H1 (cell line): ENCODE measurements around the gene PXN. TPM values are rescaled to one million over a fixed set of nuclear protein-coding genes. Genes with fewer than 3 reads are reported as not detected.
A peak's percentile ranks its signal among the peaks of the same experiment; 100 is the strongest.
"Not testable (repeated sequence)": the region's sequence is repeated elsewhere in the genome, so short reads cannot be mapped to it uniquely, and the experiment has no call there.

Experiments used
- CTCF ChIA-PET: fragments of 300-600 bp; sonication (Branson Sonifier 250); formaldehyde crosslinking; loops from one replicate; lab custom pipeline; 2021; ENCODE audit not compliant: partially characterized antibody; lab: Charles Lee
- POLR2A ChIA-PET: fragments of 300-600 bp; sonication (Branson Sonifier 250); formaldehyde crosslinking; loops from one replicate; lab custom pipeline; 2021; ENCODE audit warnings: inconsistent platforms; ENCODE audit not compliant: partially characterized antibody; lab: Charles Lee
- DNase-seq, 2 experiments: peaks; one replicate each; pipeline versions ENCODE4 v3.0.0 to v3.0.0-alpha.2; 2010 to 2022; ENCODE audit warnings: low spot score in 2 of 2, low read depth in 1 of 2, mixed read lengths in 1 of 2
- FAIRE-seq: peaks from 2 replicates; lab custom pipeline; 2011; peaks lifted over from hg19 to GRCh38; lab: Jason Lieb, UNC
- H2AFZ ChIP-seq: 2 replicates; pipeline ENCODE4 v1.8.1; 2012; ENCODE audit warnings: low read length, inconsistent platforms
- H2AK5ac ChIP-seq: 2 replicates; pipeline ENCODE4 v1.6.1; 2013; ENCODE audit warnings: low read depth, low read length
- H2BK120ac ChIP-seq: replicated peaks from 2 replicates; pipeline ENCODE3; 2013; ENCODE audit warnings: low read depth, low read length, inconsistent platforms
- H2BK12ac ChIP-seq: 2 replicates; pipeline ENCODE4 v1.6.1; 2013; ENCODE audit warnings: low read depth, low read length
- H2BK15ac ChIP-seq: 2 replicates; pipeline ENCODE4 v1.6.1; 2013; ENCODE audit warnings: low read length
- H2BK20ac ChIP-seq: 2 replicates; pipeline ENCODE4 v1.6.1; 2013; ENCODE audit warnings: low read length
- H2BK5ac ChIP-seq: 2 replicates; pipeline ENCODE4 v1.6.1; 2013; ENCODE audit warnings: low read depth, low read length
- H3K14ac ChIP-seq: 2 replicates; pipeline ENCODE4 v1.6.1; 2013; ENCODE audit warnings: inconsistent platforms; ENCODE audit not compliant: insufficient read length
- H3K18ac ChIP-seq: 2 replicates; pipeline ENCODE4 v1.6.1; 2013; ENCODE audit warnings: low read length; ENCODE audit errors: extremely low read depth
- H3K23ac ChIP-seq: 2 replicates; pipeline ENCODE4 v1.6.1; 2013; ENCODE audit warnings: inconsistent platforms; ENCODE audit not compliant: insufficient read length
- H3K23me2 ChIP-seq: 2 replicates; pipeline ENCODE4 v1.6.1; 2013; ENCODE audit warnings: low read depth, low read length
- H3K27ac ChIP-seq: 2 replicates; pipeline ENCODE4 v1.6.1; 2011; ENCODE audit warnings: low read depth, low read length, inconsistent platforms
- H3K27me3 ChIP-seq, 4 experiments: replicated peaks in 1 of 4; 1 replicate in 1 of 4; 2 replicates in 3 of 4; pipeline versions ENCODE4 v1.6.1 to v1.8.1; 2011 to 2013; ENCODE audit warnings: low read length in 3 of 4, mild to moderate bottlenecking in 3 of 4, inconsistent platforms in 2 of 4, mixed read lengths in 2 of 4, moderate library complexity in 1 of 4; ENCODE audit not compliant: control insufficient read depth in 3 of 4, insufficient read depth in 3 of 4; ENCODE audit errors: extremely low read depth in 1 of 4
- H3K36me3 ChIP-seq, 4 experiments: 2 replicates each; pipeline versions ENCODE4 v1.6.1 to v1.8.1; 2011 to 2013; ENCODE audit warnings: mild to moderate bottlenecking in 4 of 4, low read length in 3 of 4, moderate library complexity in 2 of 4, control low read depth in 1 of 4, inconsistent platforms in 1 of 4; ENCODE audit not compliant: insufficient read depth in 4 of 4, control insufficient read depth in 2 of 4
- H3K4ac ChIP-seq: replicated peaks from 2 replicates; pipeline ENCODE3; 2013; ENCODE audit warnings: low read length, low read depth, mixed read lengths, inconsistent platforms; ENCODE audit not compliant: insufficient read length
- H3K4me1 ChIP-seq, 4 experiments: replicated peaks in 1 of 4; 1 replicate in 1 of 4; 2 replicates in 3 of 4; pipeline versions ENCODE4 v1.6.1 to v1.8.1; 2011 to 2013; ENCODE audit warnings: low read length in 3 of 4, inconsistent platforms in 2 of 4, mixed read lengths in 1 of 4; ENCODE audit not compliant: insufficient read depth in 4 of 4, control insufficient read depth in 3 of 4
- H3K4me2 ChIP-seq, 2 experiments: 2 replicates each; pipeline versions ENCODE4 v1.6.1 to v1.8.1; 2011 to 2013; ENCODE audit warnings: low read depth in 2 of 2, low read length in 2 of 2, control low read depth in 1 of 2, inconsistent platforms in 1 of 2, mild to moderate bottlenecking in 1 of 2; ENCODE audit not compliant: insufficient read depth in 1 of 2
- H3K4me3 ChIP-seq, 4 experiments: fragments of 200-600, 300-600 bp in 1 of 4; sonication (generic), shearing (Covaris generic), sonication (Bioruptor Twin) in 1 of 4; 2 replicates each; pipeline versions ENCODE4 v1.5.1 to v1.8.1; 2011 to 2016; ENCODE audit warnings: low read length in 4 of 4, low read depth in 3 of 4, control low read depth in 2 of 4, inconsistent platforms in 2 of 4, mild to moderate bottlenecking in 2 of 4, mixed read lengths in 1 of 4, moderate library complexity in 1 of 4; ENCODE audit not compliant: insufficient read depth in 2 of 4; ENCODE audit errors: extremely low read depth in 1 of 4
- H3K56ac ChIP-seq: replicated peaks from 2 replicates; pipeline ENCODE3; 2013; ENCODE audit warnings: low read depth, mild to moderate bottlenecking, mixed read lengths, low read length, inconsistent platforms; ENCODE audit not compliant: insufficient read length
- H3K79me1 ChIP-seq: 2 replicates; pipeline ENCODE4 v1.6.1; 2013; ENCODE audit warnings: low read depth, low read length, control low read depth
- H3K79me2 ChIP-seq, 2 experiments: 2 replicates each; pipeline versions ENCODE4 v1.6.1 to v1.8.1; 2012 to 2013; ENCODE audit warnings: low read length in 2 of 2, mild to moderate bottlenecking in 2 of 2, inconsistent platforms in 1 of 2; ENCODE audit not compliant: insufficient read depth in 2 of 2, control insufficient read depth in 1 of 2
- H3K9ac ChIP-seq, 4 experiments: replicated peaks in 1 of 4; 1 replicate in 1 of 4; 2 replicates in 3 of 4; pipeline versions ENCODE4 v1.6.1 to v1.8.1; 2011 to 2013; ENCODE audit warnings: low read depth in 3 of 4, low read length in 3 of 4, control low read depth in 2 of 4, mild to moderate bottlenecking in 2 of 4, moderate library complexity in 2 of 4, inconsistent platforms in 1 of 4; ENCODE audit errors: extremely low read depth in 1 of 4
- H3K9me3 ChIP-seq, 2 experiments: 2 replicates each; pipeline versions ENCODE4 v1.6.1 to v1.8.1; 2012 to 2013; ENCODE audit warnings: mild to moderate bottlenecking in 2 of 2, moderate library complexity in 2 of 2, control low read depth in 1 of 2, inconsistent platforms in 1 of 2, low read depth in 1 of 2, low read length in 1 of 2, mixed read lengths in 1 of 2; ENCODE audit not compliant: insufficient read depth in 2 of 2
- H4K20me1 ChIP-seq, 2 experiments: replicated peaks in 1 of 2; 2 replicates each; pipeline versions ENCODE3 to v1.8.1; 2011 to 2013; ENCODE audit warnings: inconsistent platforms in 2 of 2, low read length in 2 of 2, mild to moderate bottlenecking in 1 of 2; ENCODE audit not compliant: insufficient read depth in 2 of 2, control insufficient read depth in 1 of 2
- H4K5ac ChIP-seq: 2 replicates; pipeline ENCODE4 v1.6.1; 2013; ENCODE audit warnings: low read length, low read depth, mixed read lengths, inconsistent platforms; ENCODE audit not compliant: insufficient read length
- H4K8ac ChIP-seq: 2 replicates; pipeline ENCODE4 v1.8.0; 2013; ENCODE audit warnings: mild to moderate bottlenecking, moderate library complexity, low read length, inconsistent platforms; ENCODE audit not compliant: insufficient read depth; ENCODE audit errors: extremely low read depth
- H4K91ac ChIP-seq: replicated peaks from 2 replicates; pipeline ENCODE3; 2013; ENCODE audit warnings: low read length, mixed read lengths, inconsistent platforms; ENCODE audit not compliant: insufficient read length
- MAFK ChIP-seq: IDR thresholded peaks from 2 replicates; pipeline ENCODE4 v1.6.1; 2012; ENCODE audit warnings: low read depth, mild to moderate bottlenecking, improper control_type of control experiment, low read length
- WGBS, 2 experiments: shearing (Covaris generic) in 1 of 2; methylation state at CpG; one replicate each; pipeline versions ENCODE4 v1.1.6 to v1.1.7; 2013 to 2015; ENCODE audit warnings: low lambda C conversion rate in 2 of 2, mixed read lengths in 2 of 2, inconsistent platforms in 1 of 2, low coverage in 1 of 2, missing lambda C conversion rate in 1 of 2; ENCODE audit not compliant: insufficient replicate concordance in 2 of 2, insufficient coverage in 1 of 2, insufficient read length in 1 of 2; ENCODE audit errors: extremely low coverage in 1 of 2, missing lambda C conversion rate in 1 of 2; 5-methylcytosine and 5-hydroxymethylcytosine counted together
- polyA plus RNA-seq, 7 experiments: library from polyadenylated mRNA; depleted of rRNA in 3 of 7; stranded (reverse) in 5 of 7; unstranded in 2 of 7; fragments of >200 nt in 5 of 7; fragments of 200-250 nt in 2 of 7; gene quantifications; 1 replicate in 5 of 7; 2 replicates in 1 of 7; 4 replicates in 1 of 7; pipeline versions ENCODE4 v1.2.1 to v1.2.3, GENCODE V29; 2011 to 2013; ENCODE audit warnings: missing spikeins in 2 of 7, mixed read lengths in 2 of 7
- total RNA-seq: library from RNA; stranded (reverse); fragmentation: NEBNext Ultra II Directional; extraction: Animal tissue kit (Norgen Biotek cat#: 25700); gene quantifications from 2 replicates; pipeline ENCODE4 v1.2.1, GENCODE V29; 2021

PXN gene
- total and polyA plus RNA-seq, 2 of the 8 experiments (the other 6 are each of a cell fraction or from before 2014, with no cell fraction given), result 51.0 to 105 TPM

DNA sequence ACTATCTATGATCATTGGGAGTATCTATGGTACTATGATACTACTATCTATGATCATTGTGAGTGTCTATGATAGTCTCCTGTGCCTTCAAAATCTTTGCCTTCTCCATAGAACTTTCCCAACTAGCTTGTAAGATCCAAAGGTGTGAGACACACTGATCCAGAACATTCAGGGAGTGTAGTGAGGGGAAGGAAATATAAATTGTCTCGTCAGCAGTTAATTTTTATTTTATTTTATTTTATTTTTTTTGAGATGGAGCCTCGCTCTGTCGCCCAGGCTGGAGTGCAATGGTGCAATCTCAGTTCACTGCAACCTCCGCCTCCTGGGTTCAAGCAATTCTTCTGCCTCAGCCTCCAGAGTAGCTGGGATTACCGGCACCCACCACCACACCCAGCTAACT is 58.7 kb downstream of the PXN start:
- ChIA-PET CTCF (interaction anchor here (0.8 to 1.9 kb wide), 4 partner anchors 9 to 56 kb away, joined by 3 to 6 read pairs (median 4); no protein-coding TSS in a partner anchor), POLR2A (interaction anchor here (29.0 to 88.3 kb wide), 3 partner anchors 8 to 61 kb away, joined by 1305 to 4270 read pairs (median 1305); partner anchors contain the start of genes GCN1, PXN, RNU4-1 and RNU4-2)
- not testable (repeated sequence) for H2BK120ac ChIP-seq, H4K20me1 ChIP-seq, H3K27me3 ChIP-seq, H3K4ac ChIP-seq, H3K79me1 ChIP-seq, H3K23ac ChIP-seq, H3K4me2 ChIP-seq, H4K8ac ChIP-seq, H3K14ac ChIP-seq, H3K9me3 ChIP-seq, H2BK5ac ChIP-seq, H3K9ac ChIP-seq, H2AK5ac ChIP-seq, DNase-seq, H4K91ac ChIP-seq, H2BK20ac ChIP-seq
- peaks cover 7 to 38% (median 24%) of the 10 kb centered on the region in 4 experiments for H3K36me3 ChIP-seq
- WGBS, 2 experiments, result 88% methylated on average over 5 of the region's 5 CpGs; no CpG with 5 or more reads in 1 of the 2 experiments
- peak; percentile 49; the same call in 1 of the 2 replicates for TF ChIP-seq MAFK
- TF ChIP-seq, all 59 proteins: peak for 1; not testable (repeated sequence) for 58
- H2BK15ac ChIP-seq, H3K4me1 ChIP-seq, H3K18ac ChIP-seq, H3K56ac ChIP-seq, H3K79me2 ChIP-seq, FAIRE-seq, H3K23me2 ChIP-seq, H4K5ac ChIP-seq, H3K27ac ChIP-seq, H3K4me3 ChIP-seq, H2BK12ac ChIP-seq, H2AFZ ChIP-seq: not testable (repeated sequence)
